Endothelial cell (in vitro differentiated cells): Measurements from ENCODE around the gene NSUN6. TPM values are rescaled to one million over a fixed set of nuclear protein-coding genes. Genes with fewer than 3 reads are reported as not detected.

Experiments used
- DNase-seq: peaks from one replicate; pipeline ENCODE4 v3.0.0; 2021; ENCODE audit warnings: low spot score
- H3K27ac Mint-ChIP-seq: one replicate; pipeline ENCODE4 v1.8.0; 2021; ENCODE audit warnings: mixed read lengths, inconsistent platforms; ENCODE audit not compliant: unreplicated experiment
- H3K27me3 Mint-ChIP-seq: one replicate; pipeline ENCODE4 v1.8.0; 2021; ENCODE audit warnings: mild to moderate bottlenecking, moderate library complexity, mixed read lengths, inconsistent platforms; ENCODE audit not compliant: unreplicated experiment
- H3K36me3 Mint-ChIP-seq: one replicate; pipeline ENCODE4 v1.8.0; 2021; ENCODE audit warnings: mild to moderate bottlenecking, low read depth, mixed read lengths, inconsistent platforms; ENCODE audit not compliant: unreplicated experiment
- H3K4me1 Mint-ChIP-seq: one replicate; pipeline ENCODE4 v1.8.0; 2021; ENCODE audit warnings: mild to moderate bottlenecking, mixed read lengths, inconsistent platforms; ENCODE audit not compliant: unreplicated experiment
- H3K4me3 Mint-ChIP-seq: one replicate; pipeline ENCODE4 v1.8.0; 2021; ENCODE audit warnings: mild to moderate bottlenecking, mixed read lengths, inconsistent platforms; ENCODE audit not compliant: unreplicated experiment
- H3K9me3 Mint-ChIP-seq: one replicate; pipeline ENCODE4 v1.8.0; 2021; ENCODE audit warnings: mixed read lengths, inconsistent platforms; ENCODE audit not compliant: unreplicated experiment
- CTCF ChIP-seq: fragments of 200-600 bp; sonication (generic); IDR thresholded peaks from one replicate; pipeline ENCODE4 v1.5.0; 2021; ENCODE audit warnings: antibody characterized with exemption; ENCODE audit not compliant: unreplicated experiment
- total RNA-seq: library from RNA; stranded (reverse); fragmentation: NEBNext Ultra II Directional; extraction: Animal tissue kit (Norgen Biotek cat#: 25700); gene quantifications from one replicate; pipeline ENCODE4 v1.2.1, GENCODE V29; 2021; ENCODE audit not compliant: unreplicated experiment

NSUN6 gene
- total RNA-seq, 1 donor from 2014 or later = 11.6 TPM

GRCh38 chr10:18505456-18506118, 145.8 kb downstream of the NSUN6 start:
- Mint-ChIP-seq H3K4me1 (no peaks in the 10 kb centered on the region), H3K9me3 (no peaks in the 10 kb centered on the region), H3K36me3 (no peaks in the 10 kb centered on the region), H3K27me3 (peaks cover under 1% of the 10 kb centered on the region), H3K27ac (no peak overlapping the region), H3K4me3 (no peak overlapping the region)
- no peak for TF ChIP-seq CTCF
- no peak for DNase-seq

GRCh38 chr10:18504161-18504560, 147.2 kb downstream of the NSUN6 start:
- TF ChIP-seq CTCF = no peak
- H3K9me3 Mint-ChIP-seq = no peaks in the 10 kb centered on the region

GRCh38 chr10:18501629-18502028, 149.8 kb downstream of the NSUN6 start:
- no peaks in the 10 kb centered on the region for H3K36me3 Mint-ChIP-seq
- H3K4me3 Mint-ChIP-seq = no peak overlapping the region
- DNase-seq = no peak
- H3K4me1 Mint-ChIP-seq = peaks cover 5% of the 10 kb centered on the region
- no peak overlapping the region for H3K27ac Mint-ChIP-seq
- H3K27me3 Mint-ChIP-seq = peaks cover 3% of the 10 kb centered on the region
- no peaks in the 10 kb centered on the region for H3K9me3 Mint-ChIP-seq
- TF ChIP-seq CTCF = no peak

More at GRCh38 chr10:18504161-18504560, 147.2 kb downstream of the NSUN6 start:
- Mint-ChIP-seq H3K27ac (no peak overlapping the region), H3K4me1 (no peaks in the 10 kb centered on the region), H3K27me3 (peaks cover 2% of the 10 kb centered on the region), H3K36me3 (no peaks in the 10 kb centered on the region), H3K4me3 (no peak overlapping the region)
- DNase-seq = no peak

GRCh38 chr10:18501198-18501597, 150.2 kb downstream of the NSUN6 start:
- Mint-ChIP-seq H3K4me3 (no peak overlapping the region), H3K36me3 (no peaks in the 10 kb centered on the region), H3K9me3 (no peaks in the 10 kb centered on the region), H3K4me1 (peaks cover 5% of the 10 kb centered on the region), H3K27ac (no peak overlapping the region), H3K27me3 (peaks cover 3% of the 10 kb centered on the region)
- no peak for DNase-seq
- TF ChIP-seq CTCF = no peak

- H3K27me3 Mint-ChIP-seq = peaks cover 3% of the 10 kb centered on the region
- DNase-seq = no peak
- H3K36me3 Mint-ChIP-seq = no peaks in the 10 kb centered on the region
- no peak overlapping the region for H3K27ac Mint-ChIP-seq
- no peak for TF ChIP-seq CTCF
- no peaks in the 10 kb centered on the region for H3K9me3 Mint-ChIP-seq
- H3K4me1 Mint-ChIP-seq = peaks cover 5% of the 10 kb centered on the region
- no peak overlapping the region for H3K4me3 Mint-ChIP-seq
Measured at GRCh38 chr10:18500576-18500975, 150.8 kb downstream of the NSUN6 start.
